NCI-H526 treated with DMSO at 0.1 percent for 48 hours (cell line): ENCODE data around the gene NAP1L4.

Source experiments
- DNase-seq: peaks from one replicate; lab custom pipeline; 2025; lab: John Stamatoyannopoulos, UW

Gene NAP1L4

DNA sequence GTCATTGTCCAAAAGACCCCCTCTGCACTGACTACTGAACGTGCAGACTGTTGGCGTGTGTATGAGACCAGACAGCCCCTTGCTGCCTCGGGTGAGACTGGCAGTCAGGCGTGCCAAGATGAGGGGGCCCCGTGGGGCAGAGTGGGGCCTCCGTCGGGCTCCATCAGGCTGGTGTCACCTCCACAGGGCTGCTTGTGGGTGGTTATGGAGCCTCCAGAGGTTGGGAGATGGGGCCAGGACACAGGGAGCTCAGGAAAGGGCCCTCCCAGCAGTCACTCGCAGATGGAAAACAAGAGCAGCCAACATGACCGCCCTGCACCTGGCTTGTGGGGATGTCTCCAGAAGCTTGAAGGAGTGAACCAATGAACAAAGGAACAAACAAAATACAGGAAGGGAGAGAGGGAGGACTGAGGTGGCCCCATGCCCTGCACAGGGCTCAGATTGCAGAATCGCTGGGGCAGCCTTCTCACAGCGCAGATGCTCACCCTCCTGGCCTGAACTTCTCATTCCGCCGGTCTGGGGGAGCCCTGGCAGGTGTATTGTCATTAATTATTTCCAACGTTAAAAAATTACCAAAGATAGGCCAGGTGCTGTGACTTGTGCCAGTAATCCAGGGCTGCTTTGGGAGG is 57.4 kb downstream of the NAP1L4 start:
- no peak for DNase-seq

DNA sequence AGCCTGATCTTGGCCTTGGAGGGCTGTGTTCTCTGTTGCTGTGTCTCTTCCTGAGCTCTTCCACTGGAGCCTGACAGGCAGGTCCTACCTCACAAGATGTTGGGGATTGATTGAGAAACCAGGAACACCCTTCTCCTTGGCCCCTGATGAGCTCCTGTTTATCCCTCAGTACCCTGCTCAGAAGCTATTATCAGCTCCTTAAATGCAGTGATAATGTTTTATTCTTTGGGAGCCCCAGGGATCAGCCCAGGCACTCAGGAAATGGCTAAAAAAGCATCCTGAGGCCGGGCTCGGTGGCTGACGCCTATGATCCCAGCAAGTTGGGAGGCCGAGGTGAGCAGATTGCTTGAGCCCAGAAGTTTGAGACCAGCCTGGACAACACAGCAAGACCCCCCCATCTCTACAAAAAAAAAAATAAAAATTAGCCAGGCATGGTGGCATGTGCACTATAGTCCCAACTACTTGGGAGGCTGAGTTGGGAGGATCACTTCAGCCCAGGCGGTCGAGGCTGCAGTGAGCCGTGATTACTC is 58.0 kb downstream of the NAP1L4 start:
- DNase-seq: no peak

DNA sequence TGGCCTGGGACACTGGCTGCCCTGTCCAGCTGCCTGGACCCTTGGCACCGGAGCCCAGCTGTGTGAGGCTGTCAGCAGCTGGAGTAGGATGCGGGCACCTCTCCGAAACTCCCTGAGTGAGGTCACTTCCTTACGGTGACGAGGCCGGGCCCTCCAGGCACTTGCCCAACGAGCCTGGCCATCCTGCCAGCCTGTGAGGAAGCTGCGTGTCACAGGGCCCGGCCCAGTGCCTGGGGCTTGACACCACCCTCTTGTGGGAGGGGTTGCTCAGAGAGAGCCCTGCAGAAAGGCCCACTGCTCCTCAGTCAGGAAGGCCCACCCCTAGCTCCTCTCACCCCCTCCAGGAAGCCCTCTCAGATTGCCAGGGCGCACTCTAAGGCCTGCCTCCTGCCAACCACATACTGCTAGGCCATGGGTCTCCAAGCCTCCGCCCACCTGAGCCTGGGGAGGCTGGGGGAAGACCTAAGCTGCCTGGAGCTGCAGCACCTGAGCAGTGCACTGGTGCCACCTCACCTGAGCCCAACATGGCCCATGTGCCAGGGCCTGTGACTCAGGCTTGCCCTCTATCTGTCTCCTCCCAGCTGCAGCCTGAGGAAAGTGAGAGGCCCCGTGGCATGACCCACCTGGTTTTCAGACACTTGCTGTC is 58.6 kb downstream of the NAP1L4 start:
- DNase-seq: no peak

DNA sequence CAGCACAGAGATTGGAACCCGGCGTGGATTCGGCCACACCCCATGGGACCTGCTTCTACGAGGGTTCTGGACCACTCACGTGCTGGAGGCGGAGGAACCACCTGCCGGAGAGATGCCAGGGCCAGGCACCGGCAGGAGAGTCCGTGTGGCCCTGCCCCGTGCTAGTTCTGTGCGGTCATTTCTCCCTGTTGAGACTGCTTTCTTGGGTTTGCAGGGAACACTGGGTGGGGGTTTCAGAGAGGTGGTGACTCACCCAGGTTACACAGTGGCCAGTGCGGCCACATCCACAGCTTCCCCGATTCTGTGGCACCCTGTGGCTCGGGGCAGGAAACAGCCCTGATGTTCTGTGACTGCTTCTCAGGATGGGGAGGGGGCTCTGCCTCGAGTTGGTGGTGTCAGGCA is 59.3 kb downstream of the NAP1L4 start:
- no peak for DNase-seq

DNA sequence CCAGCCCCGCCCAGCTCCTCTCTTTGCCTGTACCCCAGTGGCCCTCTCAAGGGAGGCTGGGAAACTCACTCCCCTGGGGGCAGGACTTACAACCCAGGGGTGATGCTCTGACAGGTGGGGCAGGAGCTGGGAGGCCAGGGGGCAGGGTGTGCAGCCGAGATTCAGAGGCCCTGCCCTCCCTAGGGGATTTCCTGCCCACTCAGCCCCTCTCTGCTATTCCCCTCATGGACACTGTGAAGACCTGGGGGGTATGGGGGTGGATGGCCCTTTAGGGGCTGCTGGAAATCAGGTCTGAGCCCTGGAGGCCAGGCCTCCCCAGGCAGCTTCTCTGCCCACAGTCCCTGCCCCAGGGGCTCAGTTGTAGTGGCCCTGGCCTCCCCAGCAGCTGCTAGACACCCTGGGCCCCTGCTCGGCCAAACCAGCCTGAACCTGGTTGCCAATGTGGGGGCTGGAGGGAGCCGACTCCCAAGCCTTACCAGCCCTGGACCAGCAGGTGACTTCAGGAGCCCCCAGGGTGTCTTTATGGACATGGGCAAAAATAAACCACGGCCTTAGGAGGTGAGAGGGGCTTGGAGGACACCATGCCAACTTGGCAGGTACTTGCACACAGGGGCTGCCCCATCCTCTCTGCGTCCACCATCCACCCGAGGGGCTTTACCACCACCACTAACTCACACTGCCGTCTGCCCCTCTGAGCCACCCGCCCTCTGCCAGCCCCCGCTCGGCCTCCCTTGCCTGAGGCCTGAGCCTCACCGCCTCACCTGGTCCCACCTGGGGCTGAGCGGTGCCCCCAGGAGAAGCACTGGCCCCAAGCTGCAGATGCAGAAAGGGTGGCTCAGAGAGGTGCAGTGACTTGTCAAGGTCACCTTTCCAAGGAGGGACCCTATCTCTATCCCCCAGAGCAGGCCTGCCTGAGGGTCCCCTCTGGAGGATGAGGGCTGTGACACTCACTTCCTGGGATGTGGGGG is 60.1 kb downstream of the NAP1L4 start:
- no peak for DNase-seq

DNA sequence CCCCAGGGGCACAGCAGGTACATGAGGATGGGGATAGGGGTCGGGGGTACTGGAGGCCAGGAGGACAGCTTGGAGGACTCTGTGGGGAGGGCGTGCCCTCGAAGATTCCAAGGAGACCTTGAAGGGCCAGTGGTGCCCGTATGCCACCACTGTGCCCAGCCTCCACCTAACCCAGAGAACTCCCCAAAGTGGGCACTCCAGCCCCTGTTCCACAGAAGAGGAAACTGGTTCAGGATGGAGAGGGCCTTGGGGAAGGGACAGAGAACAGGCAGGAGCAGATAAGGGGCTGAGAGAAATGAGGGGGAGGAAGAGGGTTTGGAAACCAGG is 60.7 kb downstream of the NAP1L4 start:
- no peak for DNase-seq

DNA sequence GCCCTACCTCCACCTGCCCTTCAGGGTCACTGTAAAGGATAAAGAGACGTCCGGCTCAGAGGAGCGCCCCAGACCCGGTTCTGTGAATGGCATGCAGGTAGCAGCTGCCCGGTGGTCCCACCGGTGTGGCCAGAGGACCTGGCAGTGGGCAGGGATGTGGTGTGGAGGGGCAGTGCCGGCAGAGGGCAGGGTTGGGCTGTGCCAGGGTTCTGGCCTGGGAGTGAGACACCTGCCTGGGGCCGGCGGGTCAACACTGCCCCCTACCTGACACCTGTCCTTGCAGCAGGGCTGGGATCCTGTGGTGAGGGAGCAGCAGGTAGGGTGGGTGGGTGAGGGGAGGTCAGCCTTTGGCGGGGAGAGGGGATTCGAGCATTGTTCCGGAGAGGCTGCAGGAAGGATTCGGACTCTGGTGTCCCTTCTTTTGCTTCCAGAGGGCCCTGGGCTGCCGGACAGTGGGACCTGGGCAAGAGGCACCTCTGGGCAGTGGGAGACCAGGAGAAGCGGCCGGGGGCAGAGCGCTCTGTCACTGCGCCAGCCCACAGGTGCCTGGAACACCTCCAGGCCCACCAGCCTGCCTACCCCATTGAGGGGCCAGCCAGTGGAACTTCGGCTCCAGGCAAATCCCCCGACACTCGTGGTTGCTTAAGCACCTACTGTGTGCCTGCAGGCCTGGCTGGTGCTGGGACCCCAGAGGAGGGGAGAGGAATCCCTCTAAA is 61.3 kb downstream of the NAP1L4 start:
- DNase-seq: peak; percentile 67

DNA sequence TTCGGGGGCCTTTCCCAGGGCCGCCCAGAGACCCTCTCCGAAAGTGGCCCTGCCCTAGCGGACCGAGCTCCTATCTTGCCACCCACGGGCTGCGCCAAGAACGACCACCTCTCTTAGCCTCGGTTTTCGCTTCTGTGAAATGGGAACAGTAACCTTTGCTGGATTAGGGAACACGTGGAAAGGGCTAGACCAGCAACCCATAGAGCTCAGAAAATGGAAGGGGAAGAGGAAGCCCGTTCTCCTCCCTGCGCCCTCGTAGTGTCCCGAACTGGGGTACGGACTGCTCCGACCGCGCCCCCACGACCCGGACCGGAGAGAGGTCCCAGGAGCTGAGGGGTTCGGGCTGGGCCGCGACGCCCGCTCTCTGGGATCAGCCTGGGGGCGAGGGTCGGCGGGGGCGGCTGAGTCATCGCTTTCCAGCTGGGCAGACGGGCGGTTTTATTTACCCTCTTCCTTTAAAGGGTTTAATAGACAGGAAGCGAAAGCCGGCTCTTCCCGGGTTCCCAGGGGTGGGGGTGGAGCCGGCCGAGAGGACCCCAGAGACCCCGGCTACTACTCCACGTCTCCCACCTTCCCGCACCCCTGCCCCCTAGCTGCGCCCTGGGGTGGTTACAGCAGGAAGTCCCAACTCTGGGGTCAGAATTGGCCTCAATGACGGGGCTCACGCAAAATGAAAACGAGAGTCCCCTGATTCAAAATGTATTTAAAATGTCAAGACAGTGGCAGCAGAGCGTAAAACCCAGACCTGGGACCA is 62.0 kb downstream of the NAP1L4 start:
- no peak for DNase-seq

DNA sequence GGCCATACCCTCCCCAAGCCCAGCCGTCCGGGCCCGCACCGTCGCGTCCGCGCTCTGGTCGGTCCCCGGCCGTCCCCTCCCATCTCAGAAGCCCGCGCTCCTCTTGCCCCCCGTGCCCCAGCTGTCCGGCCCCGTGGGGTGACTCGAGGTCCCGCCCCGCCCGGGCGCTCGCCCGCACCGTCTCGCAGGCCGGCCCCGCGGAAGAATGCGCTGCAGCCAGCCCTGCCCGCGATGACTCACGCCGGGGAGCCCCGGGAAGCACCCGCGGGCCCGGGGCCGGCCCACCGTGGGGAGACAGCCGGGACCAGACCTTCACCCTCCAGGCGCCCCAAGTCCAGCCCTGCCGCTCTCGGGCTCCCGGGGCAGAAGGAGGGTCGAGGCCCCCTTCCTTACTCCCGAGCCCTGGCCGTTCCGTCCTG is 62.6 kb downstream of the NAP1L4 start:
- DNase-seq: no peak

DNA sequence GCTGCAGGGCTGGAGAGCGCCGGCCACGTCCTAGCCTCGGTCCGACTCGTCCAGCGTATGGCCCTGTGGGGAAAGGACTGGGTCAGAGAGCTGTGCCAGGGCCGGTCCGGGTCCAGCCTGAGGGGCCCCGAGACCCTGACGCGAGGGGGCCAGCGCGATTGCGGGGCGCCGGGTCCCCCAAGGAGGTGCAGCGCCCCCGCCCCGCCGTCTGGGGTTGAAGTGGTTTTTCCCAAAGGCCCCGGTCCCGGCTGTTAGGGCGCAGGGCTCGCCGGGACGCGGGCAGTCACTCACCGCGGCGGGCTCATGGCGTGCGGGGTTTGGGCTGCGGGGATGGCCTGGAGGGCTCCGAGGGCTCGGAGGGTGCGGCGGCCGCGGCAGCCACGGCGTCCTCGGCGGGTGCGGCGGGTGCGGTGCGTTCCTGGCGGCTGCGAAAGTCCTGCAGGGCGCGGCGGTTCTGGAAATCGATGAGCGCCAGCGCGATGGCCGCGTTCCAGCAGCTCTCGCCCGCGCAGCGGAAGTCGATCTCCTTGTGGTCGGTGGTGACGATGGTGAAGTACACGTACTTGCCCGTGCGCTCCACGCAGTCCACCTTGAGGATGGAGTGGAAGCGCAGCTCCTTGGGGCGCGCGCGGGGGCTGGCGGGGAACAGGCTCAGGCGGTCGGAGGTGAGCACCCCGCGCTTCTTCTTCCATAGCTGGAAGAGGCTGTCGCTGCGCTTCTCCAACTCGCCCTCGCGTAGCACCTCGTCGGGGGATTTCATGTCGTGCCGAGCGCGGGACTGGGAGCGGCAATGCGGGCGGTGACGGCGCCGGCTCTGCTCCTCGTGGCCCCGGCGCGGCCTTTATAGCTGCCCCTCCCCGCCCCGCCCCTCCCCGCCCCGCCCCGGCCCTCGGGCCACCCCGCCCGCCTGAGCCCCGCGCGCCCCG is 63.3 kb downstream of the NAP1L4 start, which contains the start of gene PHLDA2:
Gene PHLDA2 (minus strand): TSS at position 816 of the 926 bp plus-strand sequence. CDS start 56 bp downstream, at position 760.
- no peak for DNase-seq

DNA sequence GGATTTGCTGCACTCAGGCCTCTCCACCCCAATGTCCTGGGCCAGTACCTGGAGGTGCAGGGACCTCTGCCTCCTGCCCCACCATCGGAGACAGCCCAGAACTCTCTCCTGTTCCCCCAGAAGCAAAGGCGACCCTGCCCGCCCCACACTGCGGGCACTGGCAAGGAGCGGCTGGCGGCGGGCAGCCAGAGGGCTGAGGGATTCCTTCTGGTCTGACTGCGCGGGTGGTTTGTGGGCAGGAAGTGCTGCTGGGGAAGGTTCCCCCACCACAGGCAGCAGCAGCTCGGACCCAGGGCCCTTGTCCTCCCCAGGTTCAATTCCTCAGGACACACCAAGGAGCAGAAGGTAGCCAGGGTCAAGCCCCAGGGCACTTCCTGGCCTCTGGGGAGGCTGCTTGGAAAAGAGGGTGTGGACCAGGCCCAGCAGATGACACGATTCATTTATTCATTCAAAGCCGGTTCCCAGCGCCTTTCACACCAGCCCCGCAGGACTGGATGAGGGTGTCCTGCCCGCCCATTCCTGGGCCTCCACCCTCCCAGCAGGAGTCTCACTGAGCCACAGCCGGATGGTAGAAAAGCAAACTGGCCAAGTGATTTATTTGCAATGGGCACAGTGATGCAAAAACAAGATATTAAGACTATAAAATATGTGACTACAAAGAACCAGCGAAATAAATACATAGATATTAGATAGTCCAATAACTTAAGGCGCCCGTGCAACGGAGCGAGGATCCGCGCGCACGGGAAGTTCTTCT is 64.1 kb downstream of the NAP1L4 start:
- no peak for DNase-seq

DNA sequence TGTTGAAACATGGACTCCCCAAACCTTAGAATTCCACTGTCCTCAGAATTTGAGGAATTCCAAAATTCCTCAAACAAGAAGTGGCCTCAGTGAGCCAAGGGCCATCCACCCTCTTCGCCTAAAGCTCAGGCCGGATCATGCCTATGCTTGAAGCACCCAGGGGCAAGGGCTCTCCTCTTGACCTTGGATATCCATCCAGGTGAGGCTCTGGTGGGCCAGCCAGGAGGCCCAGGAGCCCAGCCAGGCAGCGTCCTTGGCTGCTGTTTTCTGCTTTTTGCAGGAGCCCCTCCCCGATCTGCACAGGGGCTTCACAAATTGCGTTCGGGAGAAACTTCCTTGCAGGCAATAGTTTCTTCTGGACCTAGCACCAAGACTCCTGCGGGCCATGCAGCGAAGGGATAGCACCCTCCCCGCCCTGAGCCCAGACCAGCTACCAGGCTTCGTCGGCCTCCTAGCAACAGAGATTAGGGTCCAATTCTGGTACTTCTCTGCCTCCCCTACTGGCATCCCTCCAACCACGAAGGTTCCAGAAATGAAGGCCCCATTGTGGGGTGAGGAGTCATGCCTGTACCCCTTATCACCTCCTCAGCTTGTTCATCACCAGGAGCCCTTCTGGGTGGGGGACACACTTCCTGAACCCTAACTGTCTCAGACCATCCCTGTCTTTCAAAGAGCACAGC is 64.9 kb downstream of the NAP1L4 start:
- DNase-seq: no peak

DNA sequence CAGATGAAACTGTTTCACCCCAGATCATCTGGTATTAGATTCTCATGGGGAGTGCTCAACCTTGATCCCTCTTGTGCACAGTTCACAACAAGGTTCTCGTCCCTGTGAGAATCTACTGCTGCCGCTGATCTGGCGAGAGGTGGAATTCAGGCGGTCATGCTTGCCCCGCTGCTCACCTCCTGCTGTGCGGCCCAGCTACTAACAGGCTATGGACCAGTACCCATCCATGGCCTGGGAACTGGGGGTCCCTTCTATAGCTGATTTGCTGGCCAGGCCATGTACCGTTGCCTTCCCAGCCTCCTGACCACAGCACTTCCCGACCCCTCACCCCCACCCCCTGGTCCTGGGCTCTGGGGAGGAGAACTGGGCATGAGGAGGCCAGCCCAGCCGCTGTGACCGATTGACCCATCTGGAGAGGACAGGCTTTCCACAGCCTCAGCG is 65.5 kb downstream of the NAP1L4 start:
- no peak for DNase-seq

DNA sequence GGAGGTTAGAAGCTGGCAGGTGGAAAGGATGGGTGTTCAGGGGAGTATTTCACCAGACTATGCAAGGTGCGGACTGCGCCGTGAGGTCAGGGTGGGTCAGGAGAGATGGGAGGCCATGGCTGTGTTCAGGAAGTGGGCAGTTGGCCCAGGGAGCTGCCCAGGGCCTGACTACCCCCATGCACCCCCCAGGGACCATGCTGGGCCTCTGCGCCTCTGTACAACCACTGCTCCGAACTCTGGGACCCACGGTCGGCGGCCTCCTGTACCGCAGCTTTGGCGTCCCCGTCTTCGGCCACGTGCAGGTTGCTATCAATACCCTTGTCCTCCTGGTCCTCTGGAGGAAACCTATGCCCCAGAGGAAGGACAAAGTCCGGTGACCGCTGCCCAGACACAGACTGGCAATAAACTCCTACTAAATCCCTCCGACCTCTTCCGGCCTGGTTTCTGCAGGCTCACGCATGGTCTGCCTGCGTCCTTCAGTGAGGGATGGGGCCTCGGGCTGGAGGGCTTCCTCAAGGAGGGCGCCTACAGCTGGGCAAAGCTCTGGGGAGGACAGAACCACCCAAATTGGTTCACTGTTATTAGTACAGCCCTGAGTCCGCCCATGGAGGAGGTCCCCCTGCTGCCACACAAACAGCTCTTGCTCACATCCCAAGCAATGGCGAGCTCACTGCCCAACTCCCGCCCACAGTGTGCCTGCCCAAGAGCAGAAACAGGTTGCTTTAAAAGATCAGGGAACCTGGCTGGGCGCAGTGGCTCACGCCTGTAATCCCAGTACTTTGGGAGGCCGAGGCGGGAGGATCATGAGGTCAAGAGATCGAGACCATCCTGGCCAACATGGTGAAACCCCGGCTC is 67.1 kb downstream of the NAP1L4 start:
- DNase-seq: no peak

DNA sequence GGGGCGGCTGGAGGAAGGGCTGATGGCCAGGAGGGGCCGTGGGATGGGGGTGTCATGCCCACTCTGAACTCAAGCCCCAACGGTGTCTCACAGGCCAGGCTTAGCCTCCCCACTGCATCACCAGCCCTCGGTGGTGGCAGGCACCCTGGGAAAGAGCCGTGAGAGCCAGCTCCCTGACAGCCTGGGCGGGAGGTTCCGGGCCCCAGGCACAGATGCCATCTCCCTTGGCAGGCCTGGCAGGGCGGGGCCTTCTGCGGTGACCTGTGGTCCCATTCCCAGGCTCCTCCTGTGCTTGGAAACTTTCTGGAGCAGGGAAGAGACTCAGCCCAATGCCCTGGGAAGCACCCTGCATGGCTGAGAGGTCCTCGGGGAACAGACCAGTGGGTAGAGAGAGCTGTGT is 67.7 kb downstream of the NAP1L4 start:
- DNase-seq: no peak

DNA sequence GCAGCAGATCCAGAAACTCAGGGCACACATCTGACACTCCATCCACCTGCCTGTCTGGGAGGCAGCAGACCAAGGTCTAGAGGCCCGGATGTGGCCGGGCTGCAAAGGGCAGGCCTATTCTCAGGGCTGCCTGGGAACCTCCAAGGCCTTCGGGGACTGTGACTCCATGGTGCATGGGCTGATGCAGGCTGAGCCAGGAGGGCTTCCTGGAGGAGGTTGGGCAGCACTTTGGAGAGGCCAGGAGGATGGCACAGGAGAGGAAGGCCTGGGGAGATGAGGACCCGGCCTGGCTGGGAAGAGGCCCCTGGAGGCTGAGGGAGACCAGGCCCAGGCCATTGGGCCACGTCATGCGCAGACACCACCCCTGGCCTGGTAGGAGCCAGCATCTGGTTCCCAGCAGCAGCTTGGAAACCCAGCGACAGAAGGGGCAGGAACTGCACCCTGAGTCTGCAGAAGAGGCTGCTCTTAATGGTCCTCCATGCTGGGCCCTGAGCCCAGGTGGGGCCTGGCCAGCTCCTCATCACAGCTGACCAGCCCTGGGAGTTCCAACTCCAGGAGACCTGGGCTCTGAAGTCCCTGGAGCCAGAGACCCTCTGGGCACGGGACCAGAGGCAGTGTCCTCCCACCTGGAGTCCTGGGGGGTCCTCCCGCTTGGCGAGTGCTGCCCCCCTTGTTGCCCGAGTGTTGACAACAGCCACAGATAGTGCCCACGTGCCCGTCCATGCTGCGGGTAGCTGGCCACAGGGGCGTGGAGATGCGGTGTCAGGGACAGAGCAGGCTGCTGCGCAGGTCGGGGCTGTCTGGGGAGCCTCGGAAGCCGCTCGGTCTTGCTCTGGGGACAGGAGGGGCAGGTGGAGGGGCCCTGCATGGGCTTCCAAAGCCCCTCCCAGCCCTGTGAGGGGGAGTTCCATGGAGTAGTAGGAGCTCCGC is 68.4 kb downstream of the NAP1L4 start:
- DNase-seq: no peak

DNA sequence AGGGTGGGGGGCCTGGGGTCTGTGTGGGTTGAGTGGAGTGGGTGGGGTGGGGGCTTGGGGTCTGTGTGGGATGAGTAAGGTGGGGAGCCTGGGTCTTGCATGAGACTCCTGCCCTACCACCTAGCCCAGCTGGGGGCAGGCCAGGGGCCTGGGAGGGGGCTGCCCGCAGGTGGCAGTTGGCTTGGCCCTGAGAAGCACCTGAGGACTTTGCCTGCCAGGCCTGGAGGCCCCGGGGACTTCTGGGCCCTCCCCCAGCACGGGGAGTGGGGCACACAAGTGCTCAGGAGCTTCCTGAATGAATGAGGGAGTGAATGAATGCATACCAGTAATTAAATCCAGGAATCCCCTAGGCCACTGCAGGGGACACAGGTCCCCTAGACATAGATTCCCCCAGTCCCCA is 69.5 kb downstream of the NAP1L4 start:
- DNase-seq: no peak
